GM21423 (cell line): ENCODE measurements around the gene GTPBP3.

Experiments used
- ATAC-seq: cut with Tn5 transposase; IDR thresholded peaks from one replicate; pipeline ENCODE4 v1.9.1; 2021; ENCODE audit warnings: mild to moderate bottlenecking, moderate library complexity; ENCODE audit not compliant: unreplicated experiment

GTPBP3 gene

DNA sequence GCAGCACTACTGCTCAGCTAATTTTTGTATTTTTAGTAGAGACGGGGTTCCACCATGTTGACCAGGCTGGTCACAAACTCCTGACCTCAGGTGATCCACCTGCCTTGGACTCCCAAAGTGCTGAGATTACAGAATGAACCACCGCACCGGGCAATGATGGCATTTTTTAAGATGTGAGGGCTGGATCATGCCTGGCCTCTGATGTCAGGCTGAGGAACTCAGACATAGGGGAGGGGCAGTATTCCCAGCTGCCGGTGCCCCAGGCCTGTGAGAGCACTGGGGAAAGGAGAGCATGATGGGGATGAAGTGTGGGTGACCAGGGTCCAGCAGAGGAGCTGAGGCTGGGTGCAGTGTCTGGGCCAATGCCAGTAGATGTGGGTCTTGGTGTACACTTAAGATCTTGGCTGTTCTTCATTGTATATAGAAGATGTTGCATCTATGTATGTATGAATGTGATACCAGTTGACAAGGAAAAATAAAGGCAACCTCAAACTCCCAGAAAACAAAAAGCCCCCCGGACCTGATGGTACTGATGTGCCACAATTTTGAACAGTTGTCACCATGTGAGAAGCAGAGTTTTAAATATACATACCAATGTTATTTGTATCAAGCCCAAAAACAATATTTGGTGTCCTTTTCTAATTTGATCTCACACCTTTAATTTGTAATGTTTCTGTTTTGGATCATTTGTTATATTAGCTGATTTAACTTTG is 43.2 kb downstream of the GTPBP3 start:
- ATAC-seq: no peak

DNA sequence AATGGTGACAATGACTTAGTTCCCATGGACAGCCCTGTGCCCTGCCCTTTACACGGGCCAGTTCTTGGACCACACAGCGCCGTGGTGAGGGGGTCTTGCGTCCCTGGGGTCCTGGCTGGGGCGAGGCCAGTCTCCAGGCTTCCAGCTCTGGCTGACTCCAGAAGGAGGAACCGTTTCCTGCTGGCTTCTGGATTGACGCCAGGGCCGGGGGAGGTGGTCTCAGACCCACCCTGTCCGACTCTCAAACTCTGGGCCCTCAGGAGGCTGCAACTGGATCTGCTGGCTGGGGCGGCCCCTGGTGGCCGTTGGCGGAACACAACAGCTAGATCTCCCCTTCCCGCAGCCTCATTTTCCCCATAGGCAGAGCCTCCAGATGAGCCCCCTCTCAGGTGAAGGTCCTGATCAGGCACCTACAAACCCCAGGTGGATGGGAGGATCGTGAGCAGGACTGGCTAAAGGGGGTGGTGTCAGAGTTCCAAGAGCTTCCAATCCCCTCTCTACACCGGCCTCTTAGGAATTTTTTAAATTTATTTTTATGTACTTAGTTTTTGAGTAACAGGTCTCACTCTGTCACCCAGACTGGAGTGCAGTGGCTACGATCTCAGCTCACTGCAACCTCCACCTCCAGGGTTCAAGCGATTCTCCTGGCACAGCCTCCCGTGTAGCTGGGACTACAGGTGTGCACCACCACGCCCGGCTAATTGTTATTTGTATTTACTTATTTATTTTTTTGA is 48.7 kb downstream of the GTPBP3 start:
- ATAC-seq: no peak

DNA sequence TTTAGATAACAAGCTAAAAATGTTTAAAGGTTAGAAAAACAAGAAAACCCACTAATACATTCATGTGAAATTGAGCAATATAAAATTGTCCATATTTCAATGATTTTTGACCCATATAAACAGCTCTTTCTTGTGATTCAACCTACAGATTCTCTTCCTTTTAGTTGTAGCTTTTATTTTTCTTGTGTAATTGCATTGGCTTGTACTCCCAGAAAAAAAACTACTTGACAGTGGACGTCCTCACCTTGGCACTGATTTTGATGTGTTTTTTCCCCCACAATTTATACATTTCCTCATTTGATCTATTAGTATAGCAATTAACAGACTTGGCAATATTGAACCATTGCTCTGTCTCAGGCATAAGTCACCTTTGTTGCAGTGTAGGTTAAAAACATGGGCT is 51.9 kb downstream of the GTPBP3 start:
- no peak for ATAC-seq

DNA sequence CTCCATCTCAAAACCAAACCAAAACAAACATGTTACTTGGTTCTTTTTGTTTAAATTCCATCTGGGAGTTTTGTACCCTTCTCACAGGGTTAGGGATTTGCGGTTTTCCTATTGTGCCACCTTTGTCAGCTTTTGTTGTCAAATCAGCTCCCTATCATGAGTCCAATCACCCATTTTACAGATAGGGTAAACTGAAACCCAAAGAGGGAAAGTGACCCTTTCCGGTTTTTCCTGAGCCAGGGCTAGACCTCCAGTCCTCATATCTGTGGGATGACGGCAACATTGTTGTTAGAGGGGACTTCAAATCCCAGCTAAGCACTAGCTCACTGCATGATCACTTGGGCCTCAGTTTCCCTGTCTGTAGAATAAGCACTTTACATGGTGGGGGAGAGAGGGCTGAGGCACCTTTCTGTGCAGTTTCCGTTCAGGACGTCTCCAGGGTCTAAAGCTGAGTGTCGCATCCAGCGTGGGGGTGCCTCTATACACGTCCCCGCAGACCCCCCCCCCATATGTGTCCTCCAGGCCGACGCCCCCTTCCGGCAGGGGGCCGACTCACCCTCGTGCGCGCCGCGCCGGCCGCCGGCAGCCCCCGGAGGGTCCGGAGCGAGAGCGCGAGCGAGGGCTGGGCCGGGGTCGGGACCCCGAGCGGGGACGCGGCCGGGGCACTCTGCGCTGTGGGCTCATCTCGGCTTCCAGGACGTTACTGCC is 52.8 kb downstream of the GTPBP3 start:
- ATAC-seq: no peak

DNA sequence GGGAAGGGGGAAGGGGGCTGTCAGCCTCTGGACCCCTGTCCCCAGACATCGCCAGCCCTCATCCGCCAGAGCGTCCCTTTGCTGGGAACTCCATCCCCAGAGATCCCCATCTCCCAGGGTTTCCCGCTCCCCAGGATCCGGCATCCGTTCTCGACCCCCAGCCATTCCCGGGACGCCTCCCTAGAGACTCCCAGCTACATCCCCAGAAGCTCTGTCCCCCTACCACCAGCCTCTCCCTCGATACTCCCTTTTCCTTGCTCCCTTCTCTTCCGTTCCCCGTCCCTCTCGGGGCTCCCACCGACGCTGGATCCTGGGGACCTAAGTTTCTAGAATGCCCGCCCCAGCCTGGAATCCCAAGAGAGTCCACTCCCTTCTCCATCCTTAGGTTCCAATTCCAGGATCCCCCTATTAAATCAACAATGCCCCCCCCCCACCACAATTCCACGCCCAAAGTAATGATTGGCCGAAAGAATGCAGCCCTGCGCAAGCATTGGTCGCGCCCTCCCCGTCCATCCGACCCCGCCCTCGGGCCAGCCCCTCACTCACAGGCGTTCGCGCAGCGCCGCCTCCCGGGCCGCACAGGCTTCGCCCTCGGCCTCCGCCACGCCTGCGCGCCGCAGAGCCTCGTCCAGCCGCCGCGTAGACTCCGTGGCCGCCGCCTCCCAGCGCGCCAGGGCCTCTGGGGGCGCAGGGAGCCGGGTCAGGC is 53.5 kb downstream of the GTPBP3 start:
- ATAC-seq: peak; percentile 85

DNA sequence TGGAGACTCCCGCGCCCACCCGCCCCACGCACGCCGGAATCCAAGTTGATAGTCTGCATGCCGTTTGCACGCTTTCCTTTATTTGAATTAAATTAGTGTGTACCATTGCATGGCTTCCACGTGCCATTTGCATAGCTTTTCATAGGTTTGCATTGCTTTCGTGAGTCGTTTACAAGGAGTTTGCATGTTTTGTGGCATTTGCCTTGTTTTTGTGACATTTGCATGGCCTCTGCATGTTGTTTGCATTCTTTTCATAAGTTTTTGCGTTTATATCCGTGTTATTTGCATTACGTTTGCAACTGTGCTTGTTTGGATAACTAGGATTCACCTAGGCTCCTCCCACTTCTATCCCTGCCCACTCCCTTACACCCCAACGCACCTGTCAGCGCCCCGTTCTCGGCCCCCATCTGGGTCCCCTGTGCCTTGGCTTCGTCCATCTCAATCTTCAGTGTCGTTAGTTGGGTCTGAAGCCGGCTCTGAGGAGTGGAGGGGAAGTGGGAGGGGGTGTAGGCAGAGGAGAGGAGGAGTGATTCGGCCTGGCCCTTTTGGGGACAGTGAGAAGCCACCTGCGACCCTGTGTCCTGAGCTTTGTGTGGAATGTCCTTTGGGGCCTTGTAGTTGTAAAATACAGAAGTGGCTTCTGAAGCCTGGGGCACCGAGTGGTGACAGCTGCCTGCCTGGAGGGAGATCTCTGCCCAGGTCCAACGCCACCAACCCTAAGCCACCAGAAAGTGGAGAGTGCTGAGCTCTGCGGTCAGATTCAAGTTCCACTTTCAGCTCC is 54.2 kb downstream of the GTPBP3 start:
- peak; percentile 14 for ATAC-seq
